CD4-positive, alpha-beta T cell treated with Interleukin-17A for 1 hour (primary cell): Measurements from ENCODE around the gene RPL19.

ENCODE experiments used
- DNase-seq: peaks from one replicate; pipeline ENCODE4 v3.0.0-alpha.2; 2020

RPL19 gene

GRCh38 chr17:39173526-39174274, 26.4 kb upstream of the RPL19 start:
- DNase-seq: no peak

- DNase-seq: peak; percentile 80
Measured at GRCh38 chr17:39174920-39175694, 25.0 kb upstream of the RPL19 start.

DNA sequence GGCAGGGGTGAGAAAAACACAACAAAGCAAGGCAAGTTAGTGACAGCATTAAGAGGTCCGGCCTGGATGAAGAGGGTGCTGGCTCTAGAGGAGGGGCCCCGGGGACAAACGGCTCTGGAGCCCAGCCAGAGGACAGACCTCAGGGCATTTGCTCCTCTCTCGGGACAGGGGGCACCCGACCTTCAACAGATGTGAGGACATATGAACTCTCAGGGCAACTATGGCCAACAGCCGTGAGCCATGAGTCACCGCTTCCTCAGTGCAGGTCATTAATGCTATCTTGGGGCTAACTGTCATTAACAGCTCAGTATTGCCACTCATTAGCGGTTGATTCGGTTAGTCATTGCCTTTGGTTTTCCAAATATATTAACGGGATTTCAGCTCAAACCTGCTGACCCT, 24.4 kb upstream of the RPL19 start:
- no peak for DNase-seq

DNA sequence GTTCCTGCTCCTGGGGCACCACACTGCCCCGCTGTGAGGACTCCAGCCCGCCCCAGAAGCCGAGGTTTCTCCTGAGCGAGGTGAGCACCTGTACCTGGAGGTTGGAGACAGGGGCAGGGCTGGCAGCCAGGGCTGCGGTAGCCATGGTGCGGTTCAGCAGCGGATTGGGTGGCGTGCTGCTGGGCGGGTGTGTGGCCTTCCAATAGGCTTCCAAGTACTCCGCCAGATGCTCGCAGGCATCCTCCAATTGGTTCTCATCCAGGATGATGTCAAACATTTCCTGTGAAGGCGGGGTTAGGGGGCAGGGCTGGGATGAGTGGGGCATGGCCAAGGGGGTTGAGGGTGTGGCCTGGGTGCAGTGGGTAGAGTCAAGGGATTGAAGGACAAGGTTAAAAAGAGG, 22.8 kb upstream of the RPL19 start:
- DNase-seq: no peak

DNA sequence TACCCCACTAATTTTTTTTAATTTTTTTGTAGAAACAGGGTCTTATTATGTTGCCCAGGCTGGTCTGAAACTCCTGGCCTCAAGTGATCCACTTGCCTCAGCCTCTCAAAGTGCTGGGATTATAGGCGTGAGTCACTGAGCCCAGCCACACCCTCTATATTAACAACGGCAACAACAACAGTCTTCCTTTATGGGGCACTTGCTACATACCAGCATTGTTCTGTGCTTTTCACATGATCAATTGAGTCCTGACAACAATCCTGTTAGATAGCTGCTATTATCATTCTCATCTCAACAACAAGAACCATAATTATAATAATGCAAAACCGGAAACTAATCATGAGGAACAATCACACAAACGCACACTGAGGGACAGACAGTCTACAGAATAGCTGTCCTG, 21.5 kb upstream of the RPL19 start:
- no peak for DNase-seq

GRCh38 chr17:39181303-39181702, 18.8 kb upstream of the RPL19 start:
- no peak for DNase-seq

GRCh38 chr17:39183045-39183444, 17.0 kb upstream of the RPL19 start:
- DNase-seq: no peak

- no peak for DNase-seq
Measured at GRCh38 chr17:39183720-39184119, 16.4 kb upstream of the RPL19 start.

- DNase-seq: no peak
Measured at GRCh38 chr17:39186481-39187002, 13.5 kb upstream of the RPL19 start.

GRCh38 chr17:39187152-39187830, 12.8 kb upstream of the RPL19 start:
- no peak for DNase-seq

DNA sequence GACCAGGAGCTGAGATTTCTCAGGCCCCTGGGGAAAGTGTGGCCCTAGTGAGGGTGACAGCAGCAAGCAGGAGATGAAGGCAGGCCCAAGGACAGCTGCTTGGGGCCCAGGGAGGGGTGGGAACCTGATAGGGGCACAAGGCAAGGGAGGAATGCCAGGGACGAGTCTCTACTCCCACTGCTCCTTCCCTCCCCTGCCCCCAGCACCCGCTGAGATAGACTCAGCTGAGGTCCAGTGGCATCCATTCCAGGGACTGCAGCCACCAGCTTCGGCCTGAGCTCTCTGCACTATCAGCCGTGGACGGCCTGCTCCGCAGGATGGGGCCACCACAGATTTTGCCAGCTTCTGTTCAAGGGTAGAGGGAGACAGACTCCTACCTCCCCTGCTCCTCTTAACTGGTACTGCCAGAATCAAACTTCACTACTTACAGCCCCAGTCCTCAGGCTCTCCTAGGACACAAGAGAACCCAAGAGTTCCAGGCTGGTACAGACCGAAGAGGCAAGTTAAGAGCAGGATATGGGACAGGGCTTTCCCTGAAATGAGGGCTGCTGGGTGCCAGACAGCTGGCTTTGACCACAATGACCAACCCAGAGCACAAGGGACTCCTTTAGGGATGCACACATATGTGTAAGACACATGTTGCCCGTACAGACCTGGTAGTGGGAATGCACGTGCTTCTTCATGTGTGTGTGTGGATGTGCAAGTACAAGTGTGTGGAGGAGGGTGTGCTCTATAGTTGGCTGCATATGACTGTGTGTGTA, 8.2 kb upstream of the RPL19 start:
- DNase-seq: no peak

DNA sequence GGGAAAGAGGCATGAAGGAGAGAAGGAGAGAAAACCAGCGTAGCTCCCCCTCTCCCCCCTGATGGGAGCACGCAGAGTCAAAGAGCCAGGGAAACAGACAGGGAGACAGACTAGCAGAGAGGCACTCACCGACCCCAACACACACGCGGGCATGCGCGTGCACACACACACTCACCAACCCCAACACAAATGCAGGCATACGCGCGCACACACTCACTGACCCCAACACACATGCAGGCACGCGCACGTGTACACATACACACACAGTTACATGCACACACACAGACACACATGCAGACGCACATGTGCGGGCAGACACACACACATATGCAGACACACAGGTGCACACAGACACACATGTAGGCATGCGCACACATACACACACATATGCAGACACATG, 7.2 kb upstream of the RPL19 start:
- DNase-seq: no peak

DNA sequence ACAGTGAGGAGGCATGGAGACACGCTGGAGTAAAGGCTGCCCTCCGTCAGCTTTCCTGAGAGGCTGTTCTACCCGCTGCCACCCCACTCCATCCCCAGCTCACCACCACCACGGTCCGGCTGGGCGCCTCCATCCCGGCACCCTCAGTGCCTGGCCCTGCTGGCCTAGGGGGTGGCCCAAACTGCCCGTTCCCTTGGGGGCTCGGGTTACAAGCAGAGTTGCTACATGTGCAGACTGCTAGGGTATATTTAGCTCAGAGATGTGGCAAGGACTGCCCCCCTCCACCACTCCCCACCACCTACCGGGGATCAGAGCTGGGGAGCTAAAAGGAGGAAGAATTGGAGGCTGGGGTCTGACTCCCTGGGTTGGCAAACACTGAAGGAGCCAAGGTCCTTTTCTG, 6.7 kb upstream of the RPL19 start:
- DNase-seq: no peak

DNA sequence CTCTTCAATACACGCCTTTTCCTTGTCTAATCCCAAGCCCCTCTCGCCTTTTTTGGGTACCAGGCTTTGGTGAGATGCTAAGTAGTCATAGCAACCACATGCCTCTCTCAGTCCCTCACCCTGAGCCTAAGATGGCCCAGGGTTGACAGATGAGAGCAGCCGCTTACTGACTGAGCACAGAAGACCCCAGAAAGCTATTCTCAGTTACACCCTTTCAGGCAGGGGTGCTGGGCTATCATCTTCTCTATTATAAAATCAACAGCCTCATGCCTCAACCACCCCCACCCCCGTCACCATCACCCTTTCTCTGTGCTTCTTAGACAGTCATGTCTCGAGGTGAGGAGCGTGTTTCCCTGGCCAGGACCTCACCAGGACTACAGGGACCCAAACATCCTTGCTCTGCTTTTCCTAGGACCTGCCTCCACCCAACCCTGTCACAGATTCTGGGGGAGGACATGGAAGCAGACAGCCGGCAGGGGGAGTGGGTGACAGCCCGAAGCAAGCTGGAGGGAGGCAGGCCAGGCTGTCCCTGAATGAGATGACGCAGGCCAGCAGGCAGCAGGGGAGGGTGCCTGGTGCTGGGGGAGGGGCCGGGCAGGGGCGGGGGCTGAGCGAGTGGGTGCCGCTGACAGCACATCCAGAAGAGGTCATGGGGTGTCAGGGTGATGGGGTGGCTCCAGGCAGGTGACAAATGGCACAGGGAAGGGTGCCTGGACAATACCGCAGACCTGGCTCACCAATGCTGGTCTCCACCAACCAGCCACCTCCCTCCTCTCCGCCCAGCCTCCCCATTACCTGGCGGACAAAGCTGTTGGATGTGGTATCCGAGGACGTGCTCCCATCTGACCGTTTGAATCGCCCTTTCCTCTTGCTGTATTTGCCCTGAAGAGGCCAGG, 5.7 kb upstream of the RPL19 start:
- DNase-seq: no peak

GRCh38 chr17:39194985-39195524, 5.0 kb upstream of the RPL19 start:
- DNase-seq: no peak

DNA sequence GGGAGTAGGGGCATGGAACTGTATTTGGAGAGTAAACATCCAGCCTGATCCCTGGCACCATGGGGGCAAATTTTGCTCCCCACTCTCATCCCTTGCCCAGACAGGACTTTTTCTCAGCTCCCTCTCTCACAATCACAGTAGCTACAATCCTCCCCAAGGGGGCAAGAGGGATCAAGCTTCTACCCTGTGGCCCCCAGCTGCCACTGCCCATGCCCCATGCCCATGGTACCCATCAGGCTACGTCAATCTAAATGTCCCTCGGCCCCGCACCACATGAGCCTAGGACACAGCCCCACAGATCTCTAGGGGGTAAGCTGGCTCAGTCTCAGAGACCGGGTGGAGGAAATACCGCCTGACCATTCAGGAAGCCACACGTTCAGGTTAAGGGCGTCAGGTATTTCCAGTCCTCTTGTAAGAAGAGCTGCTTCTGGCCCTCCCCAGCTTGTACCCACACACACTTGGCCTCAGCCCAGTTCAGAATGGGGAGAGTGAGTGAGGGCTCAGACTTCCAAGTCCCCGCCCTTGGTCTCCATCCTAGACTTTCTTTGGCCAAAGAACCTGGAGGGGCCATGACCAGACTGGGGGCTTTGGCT, 4.4 kb upstream of the RPL19 start:
- DNase-seq: peak; percentile 50

- no peak for DNase-seq
Measured at GRCh38 chr17:39196241-39196807, 3.8 kb upstream of the RPL19 start.

DNA sequence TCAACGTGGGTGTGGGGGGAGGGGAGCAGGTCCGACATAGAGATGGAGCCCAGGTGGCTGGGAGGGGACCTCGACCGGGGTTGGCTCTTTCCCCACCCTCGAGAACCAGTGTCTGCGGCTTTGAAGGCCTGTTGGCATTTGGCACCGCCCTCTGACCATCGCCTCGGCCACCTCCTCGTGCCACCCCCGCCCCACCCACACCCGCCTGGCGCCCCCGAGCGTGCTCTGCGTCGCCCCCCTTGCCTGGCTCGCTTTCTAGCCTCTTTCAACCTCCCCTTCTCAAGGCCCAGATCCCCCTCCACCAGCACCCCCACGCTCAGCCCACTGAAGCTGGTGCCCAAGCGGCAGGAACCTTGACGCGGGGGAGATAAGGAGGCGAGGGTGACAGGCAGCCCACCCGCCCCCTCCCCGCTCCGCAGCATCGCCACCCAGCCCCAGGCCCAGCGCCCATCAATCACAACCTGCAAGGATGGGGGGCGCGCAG, 3.2 kb upstream of the RPL19 start:
- DNase-seq: peak; percentile 32

DNA sequence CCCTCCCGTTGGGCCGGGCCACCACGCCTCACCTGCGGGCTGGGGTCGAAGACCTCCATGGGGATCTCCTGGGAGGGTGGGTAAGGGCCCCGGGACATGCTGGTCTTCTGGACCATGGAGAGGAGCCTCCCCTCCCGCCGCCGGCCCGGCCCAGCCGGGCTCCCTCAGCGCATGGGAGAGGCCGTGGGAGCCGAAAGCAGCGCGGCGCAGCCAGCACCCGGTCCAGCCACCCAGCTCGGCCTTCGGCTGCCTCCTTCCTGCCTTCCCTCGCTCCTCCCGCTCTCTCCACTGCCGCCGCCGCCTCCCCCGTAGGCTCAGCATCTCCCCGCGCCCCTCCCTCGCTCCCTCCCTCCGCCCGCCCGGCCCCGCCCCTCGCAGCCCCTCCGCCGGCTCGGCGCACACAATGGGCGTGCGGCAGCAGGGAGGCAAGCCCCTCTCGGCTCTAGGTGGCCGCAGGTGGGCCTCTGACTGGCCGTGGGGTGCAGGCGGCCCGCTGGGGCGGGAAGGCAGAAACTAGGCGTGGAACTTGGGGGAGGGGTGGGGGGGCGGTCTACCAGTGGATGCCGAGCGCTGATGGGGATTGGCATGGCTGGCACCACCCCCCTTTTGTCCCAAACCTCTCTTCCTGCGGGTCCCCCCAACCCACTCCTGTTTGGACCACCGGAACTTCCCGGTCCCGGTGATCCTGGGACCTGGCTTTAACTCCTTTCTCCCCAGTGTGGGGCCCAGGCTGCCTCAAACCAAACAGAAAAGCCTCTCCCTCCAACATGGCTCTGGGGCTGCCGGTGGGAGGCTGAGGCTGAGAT, 2.5 kb upstream of the RPL19 start, which contains the start of gene CACNB1:
Gene CACNB1, minus strand, starts transcription at position 290 of the 806 bp plus-strand sequence. Its CDS starts 174 bp downstream, at position 116.
- DNase-seq: peak; percentile 72

DNA sequence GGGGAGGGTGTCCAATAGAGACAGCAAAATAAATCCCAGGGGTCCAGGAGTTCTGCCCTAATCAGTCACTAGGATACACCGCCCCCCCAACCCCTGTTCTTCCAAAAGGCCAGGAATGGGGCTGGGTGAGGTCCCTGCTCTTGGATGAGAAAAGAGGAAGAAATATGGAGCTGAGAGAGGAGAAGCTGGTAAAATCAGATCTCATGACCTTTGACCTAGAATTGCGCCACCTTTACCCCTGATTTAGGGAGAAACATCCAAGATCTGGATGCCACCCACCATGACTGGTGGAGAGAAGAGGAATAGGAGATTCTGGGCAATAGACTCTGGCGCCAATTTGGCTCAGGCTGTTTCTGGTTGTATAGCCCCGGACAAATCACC, 1.9 kb upstream of the RPL19 start:
- DNase-seq: no peak
